Measurements from ENCODE around the gene L2HGDH. TPM values are rescaled to one million over a fixed set of nuclear protein-coding genes. Genes with fewer than 3 reads are reported as not detected.

The L2HGDH gene
- total RNA-seq, 2 donors from 2014 or later: 11.4 to 12.3 TPM

DNA sequence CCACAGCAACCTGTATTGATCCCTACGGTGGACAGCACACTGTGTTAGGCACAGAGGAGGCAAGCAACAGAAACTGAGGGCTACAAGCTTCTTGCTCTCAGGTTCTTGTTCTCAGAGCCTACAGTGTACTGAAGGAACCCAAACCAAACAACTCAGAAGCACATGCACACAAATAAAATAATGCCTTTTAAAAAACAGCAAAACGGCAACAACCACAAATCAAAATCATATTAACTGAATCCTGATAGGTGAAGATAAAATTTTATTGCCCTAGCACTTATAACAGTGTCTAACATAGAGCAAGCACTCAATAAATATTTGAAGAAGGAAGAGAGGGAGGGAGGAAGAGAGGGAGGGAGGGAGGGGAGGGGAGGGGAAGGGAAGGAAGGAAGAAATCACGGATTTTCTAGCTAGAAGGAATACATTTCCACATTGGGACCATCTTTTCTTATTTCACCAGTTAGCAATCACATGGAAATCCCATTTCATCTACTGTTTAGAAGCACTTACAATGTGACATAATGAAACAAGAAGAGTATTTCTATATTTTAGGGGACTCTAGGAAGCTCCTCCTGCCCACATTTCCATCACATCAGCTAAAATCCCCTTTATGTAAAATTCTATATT, 27.3 kb upstream of the L2HGDH start:
- TF ChIP-seq, protein P1, sequence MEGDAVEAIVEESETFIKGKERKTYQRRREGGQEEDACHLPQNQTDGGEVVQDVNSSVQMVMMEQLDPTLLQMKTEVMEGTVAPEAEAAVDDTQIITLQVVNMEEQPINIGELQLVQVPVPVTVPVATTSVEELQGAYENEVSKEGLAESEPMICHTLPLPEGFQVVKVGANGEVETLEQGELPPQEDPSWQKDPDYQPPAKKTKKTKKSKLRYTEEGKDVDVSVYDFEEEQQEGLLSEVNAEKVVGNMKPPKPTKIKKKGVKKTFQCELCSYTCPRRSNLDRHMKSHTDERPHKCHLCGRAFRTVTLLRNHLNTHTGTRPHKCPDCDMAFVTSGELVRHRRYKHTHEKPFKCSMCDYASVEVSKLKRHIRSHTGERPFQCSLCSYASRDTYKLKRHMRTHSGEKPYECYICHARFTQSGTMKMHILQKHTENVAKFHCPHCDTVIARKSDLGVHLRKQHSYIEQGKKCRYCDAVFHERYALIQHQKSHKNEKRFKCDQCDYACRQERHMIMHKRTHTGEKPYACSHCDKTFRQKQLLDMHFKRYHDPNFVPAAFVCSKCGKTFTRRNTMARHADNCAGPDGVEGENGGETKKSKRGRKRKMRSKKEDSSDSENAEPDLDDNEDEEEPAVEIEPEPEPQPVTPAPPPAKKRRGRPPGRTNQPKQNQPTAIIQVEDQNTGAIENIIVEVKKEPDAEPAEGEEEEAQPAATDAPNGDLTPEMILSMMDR (IDR thresholded peaks at IDR 0.05): no peak
- DNase-seq: no peak
- no peak overlapping the region for H3K27ac ChIP-seq
- no peaks in the 10 kb centered on the region for H3K9me3 ChIP-seq
- intact Hi-C loops (cut with DNase I): no loop called here
- peaks cover 4% of the 10 kb centered on the region for H3K4me1 ChIP-seq
- no peaks in the 10 kb centered on the region for H3K36me3 ChIP-seq
- H3K4me3 ChIP-seq: no peak overlapping the region
- H3K27me3 ChIP-seq: no peaks in the 10 kb centered on the region
- H3K9ac ChIP-seq (ENCODE audit: low read depth in 2 of 2, low read length in 2 of 2): peak overlapping the region in 1 of 2 donors; percentile 36

GRCh38 chr14:50338587-50338986, 26.6 kb upstream of the L2HGDH start:
- no peak overlapping the region for H3K4me3 ChIP-seq
- peaks cover 4% of the 10 kb centered on the region for H3K4me1 ChIP-seq
- H3K27ac ChIP-seq: no peak overlapping the region
- H3K9ac ChIP-seq (ENCODE audit: low read depth in 2 of 2, low read length in 2 of 2): peak overlapping the region in 1 of 2 donors; percentile 36
- H3K36me3 ChIP-seq: no peaks in the 10 kb centered on the region
- intact Hi-C loops (cut with DNase I): no loop called here
- H3K9me3 ChIP-seq: no peaks in the 10 kb centered on the region
- TF ChIP-seq, protein P1 (IDR thresholded peaks at IDR 0.05): no peak
- no peaks in the 10 kb centered on the region for H3K27me3 ChIP-seq
- DNase-seq: no peak

DNA sequence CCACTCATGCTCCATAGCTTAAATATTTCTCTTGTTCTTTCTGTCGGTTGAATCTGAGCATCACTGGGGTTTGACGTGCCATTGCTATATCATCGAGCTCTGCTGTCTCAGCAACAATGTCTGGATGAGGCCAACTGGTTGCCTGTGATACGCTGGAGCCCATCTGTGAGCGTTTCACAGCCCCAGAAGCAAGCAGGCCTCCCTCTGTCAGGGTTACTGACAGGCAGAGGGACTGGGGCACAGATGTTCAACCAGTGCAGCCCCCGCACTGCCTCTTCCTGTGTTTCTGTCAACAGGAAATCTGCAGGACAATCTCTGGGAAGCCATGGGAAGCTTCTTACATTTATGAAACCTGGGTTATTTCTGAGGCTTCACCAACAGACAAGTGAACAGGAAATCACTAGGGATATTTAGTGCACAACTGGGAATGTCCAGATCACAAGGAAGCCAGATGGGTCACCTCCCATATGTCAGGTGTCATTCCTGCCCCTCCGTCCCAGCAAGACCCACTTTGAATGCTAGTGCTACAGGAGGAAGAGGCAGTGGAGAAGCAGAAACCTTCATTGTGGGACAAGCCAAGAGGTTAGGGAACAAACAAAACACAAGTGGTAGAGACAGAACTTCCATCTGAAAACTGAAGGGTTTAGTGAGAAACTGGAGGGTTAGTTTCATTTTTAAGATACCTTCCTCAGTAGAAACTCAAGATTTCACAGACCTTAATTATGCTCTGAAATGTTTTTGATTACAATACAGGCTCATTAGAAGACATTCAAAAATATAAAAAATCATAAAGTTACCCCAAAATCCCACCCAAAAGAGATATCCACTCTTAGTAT, 24.2 kb upstream of the L2HGDH start:
- no peaks in the 10 kb centered on the region for H3K4me1 ChIP-seq
- H3K9ac ChIP-seq (ENCODE audit: low read depth in 2 of 2, low read length in 2 of 2): peak overlapping the region in 1 of 2 donors; percentile 53
- H3K9me3 ChIP-seq: no peaks in the 10 kb centered on the region
- DNase-seq: no peak
- peak overlapping the region; percentile 60 for H3K27ac ChIP-seq
- H3K4me3 ChIP-seq: no peak overlapping the region
- intact Hi-C loops (cut with DNase I): no loop called here
- H3K27me3 ChIP-seq: no peaks in the 10 kb centered on the region
- TF ChIP-seq, protein P1 (IDR thresholded peaks at IDR 0.05): no peak
- no peaks in the 10 kb centered on the region for H3K36me3 ChIP-seq

DNA sequence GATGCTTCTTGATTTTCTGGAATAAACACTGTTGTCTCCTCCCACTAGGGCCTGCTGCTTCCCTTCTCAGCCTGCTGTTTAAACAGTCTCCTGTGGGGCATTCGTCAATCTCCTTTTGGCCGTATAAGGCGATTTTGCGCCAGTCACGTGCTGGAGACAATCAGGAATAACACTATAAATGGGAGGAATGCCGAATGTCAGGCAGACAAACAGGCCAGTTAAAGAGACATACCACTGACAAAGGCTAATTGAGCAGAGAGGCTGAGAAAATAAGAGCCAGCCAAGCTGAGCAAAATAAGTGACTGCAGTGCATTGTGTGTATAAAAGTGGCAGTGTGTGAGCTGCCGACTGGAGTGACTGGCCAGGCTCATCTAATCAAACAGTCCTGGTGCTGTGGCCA, 23.4 kb upstream of the L2HGDH start:
- Histone ChIP-seq H3K36me3 (no peaks in the 10 kb centered on the region), H3K4me1 (no peaks in the 10 kb centered on the region), H3K9ac (ENCODE audit: low read depth in 2 of 2, low read length in 2 of 2) (peak overlapping the region in 1 of 2 donors; percentile 53), H3K27me3 (no peaks in the 10 kb centered on the region), H3K27ac (peak overlapping the region; percentile 60), H3K9me3 (no peaks in the 10 kb centered on the region), H3K4me3 (no peak overlapping the region)
- TF ChIP-seq, protein P1 (IDR thresholded peaks at IDR 0.05): no peak
- intact Hi-C loops (cut with DNase I): no loop called here
- peak; percentile 72 for DNase-seq

GRCh38 chr14:50334211-50334610, 22.2 kb upstream of the L2HGDH start:
- DNase-seq: no peak
- Histone ChIP-seq H3K9ac (ENCODE audit: low read depth in 2 of 2, low read length in 2 of 2) (no peak overlapping the region), H3K4me1 (no peaks in the 10 kb centered on the region), H3K27ac (no peak overlapping the region), H3K9me3 (no peaks in the 10 kb centered on the region), H3K36me3 (no peaks in the 10 kb centered on the region), H3K27me3 (no peaks in the 10 kb centered on the region), H3K4me3 (no peak overlapping the region)
- intact Hi-C loops (cut with DNase I): no loop called here
- TF ChIP-seq, protein P1 (IDR thresholded peaks at IDR 0.05): no peak
